ENCODE results near the gene COX6B2.

COX6B2 gene

DNA sequence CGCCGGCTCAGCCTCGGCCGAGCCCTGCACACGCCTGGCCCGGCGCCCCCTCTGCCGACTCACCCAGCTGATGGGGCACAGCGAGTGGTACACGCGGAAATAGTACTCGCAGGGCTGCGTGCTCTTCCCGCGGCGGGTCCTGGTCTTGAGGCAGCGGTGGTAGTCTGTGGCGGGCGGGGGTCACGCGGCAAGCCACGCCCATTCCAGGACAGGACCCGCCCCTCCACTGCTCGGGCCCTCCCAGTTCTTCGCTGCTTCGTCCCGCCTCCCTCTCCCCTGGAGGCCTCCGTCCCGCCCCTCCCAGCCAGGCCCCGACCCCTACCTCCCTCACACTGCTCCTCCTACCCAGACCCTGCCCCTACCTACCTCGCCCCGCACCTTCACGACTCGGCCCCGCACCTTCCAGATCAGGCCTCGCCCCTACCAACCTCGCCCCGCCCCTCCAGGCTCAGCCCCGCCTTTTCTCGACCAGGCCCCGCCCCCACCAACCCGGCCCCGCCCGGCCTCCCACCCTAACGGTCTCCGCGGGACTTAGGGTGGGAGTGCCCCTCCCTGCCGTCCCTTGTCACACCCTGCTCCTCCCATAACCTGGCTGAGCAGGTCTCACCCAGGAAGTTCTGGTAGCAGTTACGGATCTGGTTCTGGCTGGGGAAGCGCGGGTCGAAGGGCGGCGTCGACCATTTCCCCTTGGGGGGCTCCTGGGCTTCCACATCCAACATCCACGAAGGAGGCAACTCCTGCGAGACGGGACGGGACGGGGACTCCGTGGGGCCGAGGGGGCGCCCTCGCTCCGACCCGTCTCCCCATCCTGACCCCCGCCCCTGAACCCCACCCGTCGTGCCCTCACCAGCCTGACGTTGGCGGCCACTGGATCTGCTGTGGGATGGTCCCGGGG lies 469 bp downstream of the COX6B2 start:
- no peak overlapping the region for H3K27ac ChIP-seq (ENCODE audit: low read length)
- no peaks in the 10 kb centered on the region for H3K36me3 ChIP-seq (ENCODE audit: control insufficient read depth, low read depth, low read length)
- H3K4me3 ChIP-seq (ENCODE audit: low read length): peak overlapping the region; percentile 68
- H3K9ac ChIP-seq (ENCODE audit: low read length): no peak overlapping the region
- peaks cover 12% of the 10 kb centered on the region for H3K4me1 ChIP-seq (ENCODE audit: control insufficient read depth, low read depth, low read length)
- H3K27me3 ChIP-seq (ENCODE audit: control insufficient read depth, insufficient read depth, low read length): peaks cover 63% of the 10 kb centered on the region
- H3K9me3 ChIP-seq (ENCODE audit: control insufficient read depth, low read depth, low read length): no peaks in the 10 kb centered on the region

DNA sequence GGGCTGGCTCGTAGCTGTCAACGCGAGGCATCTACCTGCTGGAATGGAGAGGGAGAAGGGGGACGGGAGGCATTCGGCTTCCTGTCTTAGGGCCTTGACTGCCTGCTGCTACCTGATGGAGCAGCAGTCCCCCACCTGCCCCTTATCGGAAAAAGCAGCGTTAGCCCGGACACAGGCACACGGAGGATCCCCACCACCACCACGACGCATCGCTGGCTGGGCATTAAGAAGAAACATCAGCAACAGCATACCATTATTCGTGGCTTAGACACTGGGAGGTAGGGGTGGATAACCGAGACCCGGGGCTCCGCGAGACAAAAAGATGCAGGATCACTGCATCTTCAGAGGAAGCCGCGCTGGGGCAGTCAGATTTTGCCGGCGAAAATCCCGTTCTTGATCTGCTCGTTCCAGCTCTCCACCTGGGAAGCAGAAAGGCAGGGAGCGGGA lies 1.1 kb downstream of the COX6B2 start:
- Histone ChIP-seq H3K4me1 (ENCODE audit: control insufficient read depth, low read depth, low read length) (peaks cover 19% of the 10 kb centered on the region), H3K4me3 (ENCODE audit: low read length) (peak overlapping the region; percentile 68), H3K27me3 (ENCODE audit: control insufficient read depth, insufficient read depth, low read length) (peaks cover 63% of the 10 kb centered on the region), H3K9ac (ENCODE audit: low read length) (no peak overlapping the region), H3K9me3 (ENCODE audit: control insufficient read depth, low read depth, low read length) (no peaks in the 10 kb centered on the region), H3K27ac (ENCODE audit: low read length) (no peak overlapping the region), H3K36me3 (ENCODE audit: control insufficient read depth, low read depth, low read length) (no peaks in the 10 kb centered on the region)

DNA sequence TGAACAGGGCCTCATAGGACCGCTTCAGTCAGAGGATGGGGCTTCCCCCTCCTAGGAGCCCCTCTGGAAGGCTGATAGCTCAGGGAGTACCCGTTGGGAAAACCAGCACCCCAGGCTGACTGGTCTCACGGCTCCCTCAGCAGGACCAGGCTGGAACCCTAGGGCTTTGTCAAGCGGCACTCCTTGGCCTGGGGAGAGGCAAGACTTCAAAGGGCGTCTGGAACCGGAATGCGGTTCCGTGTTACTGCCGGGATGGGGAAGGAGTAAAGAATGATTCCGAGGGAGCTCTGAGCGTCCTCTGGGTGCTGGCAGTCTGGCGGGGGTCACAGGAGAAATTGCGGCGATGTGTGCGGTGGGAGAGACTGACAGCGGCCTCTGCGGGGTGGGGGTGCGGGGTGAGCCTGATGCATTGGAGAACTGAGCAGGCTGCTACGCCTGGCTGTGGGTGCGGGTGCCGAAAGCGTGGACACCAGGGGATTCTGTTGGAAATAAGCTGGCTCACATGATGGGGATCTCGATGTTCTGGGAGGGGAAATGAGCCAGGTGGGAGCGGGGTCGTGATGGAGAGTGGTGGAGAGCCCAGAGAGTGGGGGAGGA lies 1.9 kb downstream of the COX6B2 start:
- Histone ChIP-seq H3K9ac (ENCODE audit: low read length) (no peak overlapping the region), H3K4me3 (ENCODE audit: low read length) (no peak overlapping the region), H3K9me3 (ENCODE audit: control insufficient read depth, low read depth, low read length) (no peaks in the 10 kb centered on the region)

DNA sequence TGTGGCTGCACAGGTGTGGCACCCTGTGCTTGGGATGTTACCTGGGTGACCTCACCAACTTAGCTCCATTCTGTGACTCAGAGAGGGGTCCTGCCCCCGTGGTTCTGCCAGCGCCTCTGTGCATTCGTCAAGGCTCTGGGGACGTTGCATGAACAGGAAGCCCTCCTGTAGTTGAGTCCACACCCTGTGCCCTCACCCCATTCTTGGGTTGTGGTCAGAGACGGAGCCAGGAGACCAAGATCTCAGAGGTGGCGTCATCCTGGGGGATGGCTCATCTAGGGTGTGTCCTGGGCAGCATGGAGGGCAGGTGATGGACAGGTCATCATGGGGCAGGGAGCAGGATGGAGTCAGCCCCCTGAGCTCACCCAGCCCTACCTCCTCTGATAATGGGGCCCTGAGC lies 2.5 kb downstream of the COX6B2 start:
- Histone ChIP-seq H3K27me3 (ENCODE audit: control insufficient read depth, insufficient read depth, low read length) (peaks cover 59% of the 10 kb centered on the region), H3K36me3 (ENCODE audit: control insufficient read depth, low read depth, low read length) (no peaks in the 10 kb centered on the region), H3K27ac (ENCODE audit: low read length) (no peak overlapping the region), H3K4me1 (ENCODE audit: control insufficient read depth, low read depth, low read length) (peaks cover 28% of the 10 kb centered on the region), H3K9ac (ENCODE audit: low read length) (no peak overlapping the region), H3K9me3 (ENCODE audit: control insufficient read depth, low read depth, low read length) (no peaks in the 10 kb centered on the region), H3K4me3 (ENCODE audit: low read length) (no peak overlapping the region)

More for the DNA sequence above, 1.9 kb downstream of the COX6B2 start:
- Histone ChIP-seq H3K27me3 (ENCODE audit: control insufficient read depth, insufficient read depth, low read length) (peaks cover 63% of the 10 kb centered on the region), H3K4me1 (ENCODE audit: control insufficient read depth, low read depth, low read length) (peaks cover 26% of the 10 kb centered on the region), H3K36me3 (ENCODE audit: control insufficient read depth, low read depth, low read length) (no peaks in the 10 kb centered on the region), H3K27ac (ENCODE audit: low read length) (no peak overlapping the region)

DNA sequence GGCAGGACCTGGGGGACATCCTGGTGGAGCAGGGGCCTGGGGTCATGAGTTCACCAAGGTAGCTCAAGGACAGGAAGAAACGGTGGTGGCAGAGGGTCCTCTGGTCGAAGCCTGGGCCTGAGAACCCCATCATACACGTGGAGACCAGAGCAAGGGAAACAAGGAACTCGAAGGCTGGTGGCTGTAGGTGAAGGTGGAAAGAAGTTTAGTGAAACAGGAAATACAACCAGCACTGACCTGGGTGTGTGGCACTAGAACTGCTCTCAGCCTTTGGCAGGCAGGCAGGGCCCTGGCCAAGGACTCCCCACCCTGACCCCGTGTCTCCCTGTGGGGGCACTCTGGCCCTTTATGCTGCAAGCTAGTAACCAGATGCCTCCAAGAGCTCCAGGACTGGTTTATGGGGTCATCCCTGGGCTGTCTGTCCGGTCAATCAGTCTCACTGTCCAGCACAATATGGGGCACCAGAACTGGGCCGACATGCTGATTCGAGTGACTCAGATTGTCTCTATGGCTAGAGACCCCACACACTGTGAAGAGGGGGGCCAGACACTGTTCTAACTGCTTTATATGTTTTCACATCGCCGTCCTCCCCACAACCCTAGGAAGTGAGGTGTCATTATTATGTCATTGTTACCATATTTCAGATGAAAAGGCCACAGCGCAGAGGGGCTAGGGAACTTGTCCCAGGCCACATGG lies 3.8 kb downstream of the COX6B2 start:
- Histone ChIP-seq H3K9me3 (ENCODE audit: control insufficient read depth, low read depth, low read length) (no peaks in the 10 kb centered on the region), H3K36me3 (ENCODE audit: control insufficient read depth, low read depth, low read length) (no peaks in the 10 kb centered on the region), H3K4me3 (ENCODE audit: low read length) (no peak overlapping the region), H3K4me1 (ENCODE audit: control insufficient read depth, low read depth, low read length) (peaks cover 28% of the 10 kb centered on the region), H3K27ac (ENCODE audit: low read length) (no peak overlapping the region), H3K9ac (ENCODE audit: low read length) (no peak overlapping the region), H3K27me3 (ENCODE audit: control insufficient read depth, insufficient read depth, low read length) (peaks cover 46% of the 10 kb centered on the region)

DNA sequence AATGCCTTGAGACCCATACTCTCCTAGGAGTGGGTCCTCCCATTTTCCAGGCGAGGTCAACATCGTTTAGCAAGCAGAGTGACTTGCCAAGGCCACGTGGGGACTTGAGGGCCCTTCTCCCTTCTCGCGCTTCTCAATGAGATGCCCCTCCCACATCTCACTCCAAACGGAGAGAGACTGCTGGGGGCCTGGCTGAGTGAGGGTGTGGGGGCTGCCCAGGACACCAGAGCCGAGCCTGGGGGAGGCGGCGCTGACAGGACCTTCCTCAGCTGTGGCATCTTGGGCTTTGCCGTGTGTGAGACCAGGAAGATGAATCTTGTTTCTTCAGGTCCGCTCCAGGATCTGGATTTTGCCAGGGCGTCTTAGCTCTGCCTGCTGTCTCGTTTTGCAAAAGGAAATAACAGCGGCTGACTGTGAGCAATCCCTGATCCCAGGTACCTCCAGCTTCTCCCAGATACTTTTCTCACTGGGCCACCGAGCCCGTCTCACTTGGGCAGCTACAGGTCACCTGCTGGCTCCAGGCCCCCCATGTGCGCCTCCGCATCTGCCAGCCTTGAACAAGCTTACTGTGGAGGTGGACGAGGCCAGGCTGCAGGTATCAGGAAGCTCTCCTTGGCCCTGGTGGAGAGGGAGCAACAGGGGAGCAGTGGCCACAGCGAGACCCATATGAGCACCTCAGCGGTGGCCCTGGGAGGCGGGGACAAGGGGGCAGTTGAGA lies 6.0 kb downstream of the COX6B2 start:
- H3K27me3 ChIP-seq (ENCODE audit: control insufficient read depth, insufficient read depth, low read length): peaks cover 27% of the 10 kb centered on the region
- H3K4me1 ChIP-seq (ENCODE audit: control insufficient read depth, low read depth, low read length): peaks cover 26% of the 10 kb centered on the region
- peak overlapping the region; percentile 44 for H3K4me3 ChIP-seq (ENCODE audit: low read length)
- peak overlapping the region; percentile 43 for H3K9ac ChIP-seq (ENCODE audit: low read length)
- H3K27ac ChIP-seq (ENCODE audit: low read length): peak overlapping the region; percentile 33
- no peaks in the 10 kb centered on the region for H3K9me3 ChIP-seq (ENCODE audit: control insufficient read depth, low read depth, low read length)
- peaks cover 3% of the 10 kb centered on the region for H3K36me3 ChIP-seq (ENCODE audit: control insufficient read depth, low read depth, low read length)

DNA sequence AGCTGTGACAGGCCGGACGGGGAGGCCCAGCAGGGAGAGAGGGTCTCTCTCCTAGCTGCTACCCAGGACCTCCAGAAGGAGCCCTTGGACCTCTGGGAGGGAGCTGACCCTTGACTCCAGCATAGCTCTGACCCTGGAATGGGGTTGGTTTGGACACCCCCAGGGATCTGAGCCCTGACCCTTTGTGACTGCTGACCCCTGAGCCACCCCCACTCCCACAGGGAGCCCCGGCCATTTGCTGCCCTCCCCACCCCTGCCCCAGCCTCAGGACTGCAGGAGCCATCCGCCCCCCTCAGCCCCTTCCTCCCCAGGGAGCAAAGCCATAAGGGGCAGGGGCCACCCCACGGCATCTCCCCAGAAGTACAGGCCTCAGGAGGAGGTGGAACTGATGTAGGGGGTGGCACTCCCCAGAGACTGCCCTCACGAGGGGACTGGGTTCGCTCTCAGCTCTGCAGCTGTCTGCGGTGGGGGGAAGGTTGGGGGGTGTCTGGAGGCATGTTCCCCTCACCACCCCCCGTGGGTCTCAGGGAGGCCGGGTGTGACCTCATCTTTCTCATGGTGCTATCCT lies 7.0 kb downstream of the COX6B2 start:
- no peak overlapping the region for H3K27ac ChIP-seq (ENCODE audit: low read length)
- peaks cover 12% of the 10 kb centered on the region for H3K36me3 ChIP-seq (ENCODE audit: control insufficient read depth, low read depth, low read length)
- H3K4me1 ChIP-seq (ENCODE audit: control insufficient read depth, low read depth, low read length): peaks cover 22% of the 10 kb centered on the region
- no peak overlapping the region for H3K9ac ChIP-seq (ENCODE audit: low read length)
- no peaks in the 10 kb centered on the region for H3K9me3 ChIP-seq (ENCODE audit: control insufficient read depth, low read depth, low read length)
- H3K27me3 ChIP-seq (ENCODE audit: control insufficient read depth, insufficient read depth, low read length): peaks cover 18% of the 10 kb centered on the region
- no peak overlapping the region for H3K4me3 ChIP-seq (ENCODE audit: low read length)

DNA sequence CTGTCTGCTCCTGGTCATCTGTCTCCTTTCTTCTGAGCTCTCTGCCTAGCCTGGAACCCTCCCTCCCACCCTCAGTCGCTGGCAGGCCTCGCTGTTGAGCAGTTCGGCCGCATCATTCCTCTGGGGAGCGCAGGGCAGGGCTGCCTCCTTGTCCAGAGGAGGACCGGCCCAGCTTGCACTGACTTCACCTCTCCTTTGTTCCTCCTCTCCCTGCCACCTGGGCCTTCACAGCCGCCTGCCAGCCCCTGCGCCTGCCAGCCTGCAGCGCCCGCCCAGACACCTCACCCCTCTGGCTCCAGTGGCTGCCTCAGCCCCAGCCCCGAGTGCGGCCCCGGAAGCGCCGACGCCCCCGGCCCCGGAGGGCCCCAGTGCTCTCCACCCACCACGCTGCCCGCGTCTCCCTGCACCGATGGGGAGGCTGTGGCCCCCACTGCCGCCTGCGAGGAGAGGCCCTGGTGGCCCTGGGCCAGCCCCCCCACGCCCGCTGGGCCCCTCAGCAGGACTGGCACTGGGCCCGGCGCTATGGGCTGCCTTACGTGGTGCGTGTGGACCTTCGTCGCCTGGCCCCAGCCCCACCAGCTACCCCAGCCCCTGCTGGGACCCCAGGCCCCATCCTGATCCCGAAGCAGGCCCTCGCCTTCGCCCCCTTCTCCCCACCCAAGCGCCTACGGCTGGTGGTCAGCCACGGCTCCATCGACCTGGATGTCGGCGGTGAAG lies 7.6 kb downstream of the COX6B2 start:
- Histone ChIP-seq H3K36me3 (ENCODE audit: control insufficient read depth, low read depth, low read length) (peaks cover 14% of the 10 kb centered on the region), H3K9ac (ENCODE audit: low read length) (no peak overlapping the region), H3K27me3 (ENCODE audit: control insufficient read depth, insufficient read depth, low read length) (peaks cover 12% of the 10 kb centered on the region), H3K4me3 (ENCODE audit: low read length) (no peak overlapping the region), H3K4me1 (ENCODE audit: control insufficient read depth, low read depth, low read length) (peaks cover 22% of the 10 kb centered on the region), H3K9me3 (ENCODE audit: control insufficient read depth, low read depth, low read length) (no peaks in the 10 kb centered on the region), H3K27ac (ENCODE audit: low read length) (no peak overlapping the region)

DNA sequence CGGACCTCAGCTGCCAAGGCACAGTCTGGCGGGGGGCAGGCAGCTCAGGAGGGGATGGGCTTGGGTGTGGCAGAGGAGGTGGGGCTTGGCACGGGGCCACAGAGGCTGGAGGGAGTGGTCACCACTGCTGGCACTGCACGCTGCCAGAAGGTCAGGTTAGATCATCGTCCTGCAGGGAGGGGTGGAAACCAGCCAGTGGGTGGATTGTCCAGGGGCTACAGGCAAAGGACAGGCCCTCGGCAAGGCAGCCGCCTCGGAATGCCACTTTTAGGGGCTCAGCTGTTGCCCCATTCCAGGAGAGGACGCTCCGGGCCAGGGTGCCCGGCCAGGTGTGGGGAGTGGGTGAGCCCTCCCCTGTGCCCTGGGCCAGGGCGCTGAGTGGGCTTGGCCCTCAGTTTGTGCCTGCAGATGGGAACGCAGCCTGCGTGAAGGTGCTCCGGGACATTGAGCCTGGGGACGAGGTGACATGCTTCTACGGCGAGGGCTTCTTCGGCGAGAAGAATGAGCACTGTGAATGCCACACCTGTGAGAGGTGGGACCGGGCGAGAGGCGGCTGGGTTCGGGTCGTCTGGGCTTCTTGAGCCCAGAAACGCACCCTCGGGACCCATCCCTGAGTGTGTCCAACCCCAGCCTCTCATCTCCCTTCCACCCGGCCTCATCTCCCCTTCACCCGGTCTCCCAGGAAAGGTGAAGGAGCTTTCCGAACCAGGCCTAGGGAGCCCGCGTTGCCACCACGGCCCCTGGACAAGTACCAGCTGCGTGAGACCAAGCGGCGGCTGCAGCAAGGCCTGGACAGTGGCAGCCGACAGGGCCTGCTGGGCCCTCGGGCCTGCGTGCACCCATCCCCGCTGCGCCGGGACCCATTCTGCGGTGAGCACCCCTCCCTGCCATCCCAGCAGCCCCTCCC lies 8.4 kb downstream of the COX6B2 start:
- peaks cover 27% of the 10 kb centered on the region for H3K4me1 ChIP-seq (ENCODE audit: control insufficient read depth, low read depth, low read length)
- H3K4me3 ChIP-seq (ENCODE audit: low read length): no peak overlapping the region
- no peak overlapping the region for H3K9ac ChIP-seq (ENCODE audit: low read length)
- H3K36me3 ChIP-seq (ENCODE audit: control insufficient read depth, low read depth, low read length): peaks cover 14% of the 10 kb centered on the region
- peaks cover 3% of the 10 kb centered on the region for H3K27me3 ChIP-seq (ENCODE audit: control insufficient read depth, insufficient read depth, low read length)
- H3K9me3 ChIP-seq (ENCODE audit: control insufficient read depth, low read depth, low read length): no peaks in the 10 kb centered on the region
- H3K27ac ChIP-seq (ENCODE audit: low read length): no peak overlapping the region

Data from iPS-18a (cell line).